ENCODE results near the gene RNF207. TPM values are rescaled to one million over a fixed set of nuclear protein-coding genes. Genes with fewer than 3 reads are reported as not detected.

Gene RNF207
- total and polyA plus RNA-seq, 2 of the 13 experiments (the other 11 are each of a cell fraction or from before 2014, with no cell fraction given) = 9.8 to 15.9 TPM

- TF ChIP-seq PRDM10 (CRISPR knock-in tag; IDR thresholded peaks at IDR 0.05; ENCODE audit: low read depth) (no peak), HNRNPL (IDR thresholded peaks at IDR 0.05; ENCODE audit: low read depth, low read length) (0 out of 2 replicates have a peak, but pooled peaks have one; percentile 45)
- BruUV-seq (replicated peaks) = no TSS peak
- ChIA-PET POLR2A (no interaction called here), CTCF (ENCODE audit: low intra/inter-chr PET ratio, low total read pairs) (no interaction called here)
- no peaks in the 10 kb centered on the region for H3K79me2 ChIP-seq (ENCODE audit: insufficient read depth, low read length)
- no peaks in the 10 kb centered on the region for H3K27me3 ChIP-seq (ENCODE audit: control insufficient read depth in 1 of 2, insufficient read depth in 2 of 2, low read length in 2 of 2)
- peaks cover 7 to 18% of the 10 kb centered on the region in 2 experiments; a peak in 4 of 5 replicates for H3K36me3 ChIP-seq (replicated peaks in 1 of 2; ENCODE audit: control insufficient read depth in 1 of 2, insufficient read depth in 2 of 2, low read length in 2 of 2)
- ATAC-seq (no peak), FAIRE-seq (no peak), DNase-seq (ENCODE audit: low spot score) (no peak)
- in situ Hi-C loops (cut with HindIII; ENCODE audit: extremely low pct_ligation_motif_present, low pct_unique_long_range_greater_than_20kb) = no loop called here
- H3K4me2 ChIP-seq (ENCODE audit: low read depth, low read length) = no peak overlapping the region
- intact Hi-C loops (cut with micrococcal nuclease; ENCODE audit: unreplicated experiment) = loop anchor here (10.0 kb wide), 1 partner anchor 625 kb away; no protein-coding TSS in a partner anchor
- peaks cover 10% of the 10 kb centered on the region for H3K4me1 ChIP-seq (ENCODE audit: insufficient read depth, low read length)
- H2AFZ ChIP-seq (ENCODE audit: low read length) = no peak overlapping the region
- H4K20me1 ChIP-seq (ENCODE audit: insufficient read depth, low read length) = no peaks in the 10 kb centered on the region
- no peak overlapping the region for H3K9ac ChIP-seq (ENCODE audit: insufficient read depth, low read depth, low read length)
- H3K27ac ChIP-seq (ENCODE audit: extremely low read length, insufficient read depth, low read length) = no peak overlapping the region
- WGBS (ENCODE audit: low lambda C conversion rate) = 100% methylated on average over 2 of the region's 17 CpGs
- no peak overlapping the region for H3K4me3 ChIP-seq (replicated peaks in 1 of 3; ENCODE audit: insufficient read depth in 1 of 3, low read depth in 2 of 3, low read length in 3 of 3)
- no peaks in the 10 kb centered on the region for H3K9me3 ChIP-seq (ENCODE audit: low read length)
These were observed 4.0 kb downstream of the RNF207 start for GRCh38 chr1:6209661-6210580.
